DOHH2 (cell line): ENCODE results near the gene SLC22A24.

Source experiments
- CTCF ChIP-seq: fragments of 200-600 bp; sonication (generic); IDR thresholded peaks from one replicate; pipeline ENCODE4 v1.5.1; 2014; ENCODE audit warnings: antibody characterized with exemption, mild to moderate bottlenecking, low read depth, low read length; ENCODE audit not compliant: poor library complexity, severe bottlenecking
- EZH2phosphoT487 ChIP-seq: fragments of 200-600 bp; sonication (generic); IDR thresholded peaks from 2 replicates; pipeline ENCODE4 v1.6.1; 2017; ENCODE audit warnings: borderline replicate concordance, mild to moderate bottlenecking, antibody characterized with exemption, low read length, moderate library complexity, mixed read lengths

- TF ChIP-seq CTCF: no peak
- TF ChIP-seq EZH2phosphoT487: no peak
Observed at GRCh38 chr11:63080682-63081081, 63.3 kb downstream of the SLC22A24 start.
